Measurements from ENCODE around the gene IRX1.

DNA sequence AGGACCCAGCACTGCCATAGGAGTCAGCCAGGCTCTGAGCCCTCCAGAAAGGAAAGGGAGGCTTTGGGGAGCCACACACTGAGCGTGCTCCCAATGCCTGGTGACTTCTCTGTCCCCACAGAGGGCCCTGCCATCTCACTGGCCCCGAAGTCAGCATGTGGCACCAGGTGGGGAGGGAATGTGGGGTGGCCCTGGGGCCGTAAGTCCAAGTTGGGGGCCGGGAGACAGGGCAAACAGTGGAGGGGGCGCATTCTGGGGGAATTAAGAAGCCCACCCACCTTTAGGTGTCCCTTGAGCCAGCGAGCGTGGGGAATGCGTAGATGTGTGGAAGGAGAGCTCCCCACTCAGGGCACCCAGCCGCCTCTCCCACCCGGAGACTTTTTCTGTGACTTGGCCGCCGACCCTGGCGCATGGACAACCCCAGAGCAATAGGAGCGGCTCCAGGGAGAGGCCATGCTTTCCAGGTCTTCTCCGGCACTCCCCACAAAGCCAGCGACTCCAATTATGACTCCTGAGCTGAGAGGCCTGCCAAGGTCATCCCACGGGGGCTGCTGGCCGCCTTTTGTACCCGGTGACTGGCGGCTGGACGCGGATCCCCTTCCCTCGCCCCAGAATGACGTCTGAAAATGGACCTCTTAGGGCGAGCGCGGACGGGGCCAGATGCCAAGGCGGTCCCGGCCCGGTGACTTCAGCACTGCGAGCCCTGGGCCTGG, 9.8 kb downstream of the IRX1 start:
- TF ChIP-seq, protein P1, sequence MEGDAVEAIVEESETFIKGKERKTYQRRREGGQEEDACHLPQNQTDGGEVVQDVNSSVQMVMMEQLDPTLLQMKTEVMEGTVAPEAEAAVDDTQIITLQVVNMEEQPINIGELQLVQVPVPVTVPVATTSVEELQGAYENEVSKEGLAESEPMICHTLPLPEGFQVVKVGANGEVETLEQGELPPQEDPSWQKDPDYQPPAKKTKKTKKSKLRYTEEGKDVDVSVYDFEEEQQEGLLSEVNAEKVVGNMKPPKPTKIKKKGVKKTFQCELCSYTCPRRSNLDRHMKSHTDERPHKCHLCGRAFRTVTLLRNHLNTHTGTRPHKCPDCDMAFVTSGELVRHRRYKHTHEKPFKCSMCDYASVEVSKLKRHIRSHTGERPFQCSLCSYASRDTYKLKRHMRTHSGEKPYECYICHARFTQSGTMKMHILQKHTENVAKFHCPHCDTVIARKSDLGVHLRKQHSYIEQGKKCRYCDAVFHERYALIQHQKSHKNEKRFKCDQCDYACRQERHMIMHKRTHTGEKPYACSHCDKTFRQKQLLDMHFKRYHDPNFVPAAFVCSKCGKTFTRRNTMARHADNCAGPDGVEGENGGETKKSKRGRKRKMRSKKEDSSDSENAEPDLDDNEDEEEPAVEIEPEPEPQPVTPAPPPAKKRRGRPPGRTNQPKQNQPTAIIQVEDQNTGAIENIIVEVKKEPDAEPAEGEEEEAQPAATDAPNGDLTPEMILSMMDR (IDR thresholded peaks at IDR 0.05) = no peak
- no peak for TF ChIP-seq POLR2A (IDR thresholded peaks at IDR 0.05)

All from prostate gland (tissue), 2 donors.